HFF-Myc (cell line): Measurements from ENCODE around the gene TIMM23.

Source experiments
- DNase-seq: peaks from one replicate; pipeline ENCODE4 v3.0.0-alpha.2; 2011; ENCODE audit warnings: low read depth; ENCODE audit errors: extremely low read depth
- H3K4me3 ChIP-seq: replicated peaks from 2 replicates; pipeline ENCODE4 v1.5.1; 2011; ENCODE audit warnings: low read depth, mild to moderate bottlenecking, control low read depth, low read length
- TF ChIP-seq, protein P1 (sequence below): IDR thresholded peaks from 2 replicates; pipeline ENCODE4 v1.5.1; 2012; ENCODE audit warnings: mild to moderate bottlenecking, low read depth, low read length, control low read depth; ENCODE audit errors: missing control alignments

The TIMM23 gene

GRCh38 chr10:46019569-46020343 is 47.5 kb downstream of the TIMM23 start:
- DNase-seq, result no peak
- H3K4me3 ChIP-seq, result no peak overlapping the region
- TF ChIP-seq, protein P1, sequence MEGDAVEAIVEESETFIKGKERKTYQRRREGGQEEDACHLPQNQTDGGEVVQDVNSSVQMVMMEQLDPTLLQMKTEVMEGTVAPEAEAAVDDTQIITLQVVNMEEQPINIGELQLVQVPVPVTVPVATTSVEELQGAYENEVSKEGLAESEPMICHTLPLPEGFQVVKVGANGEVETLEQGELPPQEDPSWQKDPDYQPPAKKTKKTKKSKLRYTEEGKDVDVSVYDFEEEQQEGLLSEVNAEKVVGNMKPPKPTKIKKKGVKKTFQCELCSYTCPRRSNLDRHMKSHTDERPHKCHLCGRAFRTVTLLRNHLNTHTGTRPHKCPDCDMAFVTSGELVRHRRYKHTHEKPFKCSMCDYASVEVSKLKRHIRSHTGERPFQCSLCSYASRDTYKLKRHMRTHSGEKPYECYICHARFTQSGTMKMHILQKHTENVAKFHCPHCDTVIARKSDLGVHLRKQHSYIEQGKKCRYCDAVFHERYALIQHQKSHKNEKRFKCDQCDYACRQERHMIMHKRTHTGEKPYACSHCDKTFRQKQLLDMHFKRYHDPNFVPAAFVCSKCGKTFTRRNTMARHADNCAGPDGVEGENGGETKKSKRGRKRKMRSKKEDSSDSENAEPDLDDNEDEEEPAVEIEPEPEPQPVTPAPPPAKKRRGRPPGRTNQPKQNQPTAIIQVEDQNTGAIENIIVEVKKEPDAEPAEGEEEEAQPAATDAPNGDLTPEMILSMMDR, result no peak

GRCh38 chr10:46020344-46020657 is 48.0 kb downstream of the TIMM23 start:
- no peak overlapping the region for H3K4me3 ChIP-seq
- no peak for DNase-seq
- TF ChIP-seq, protein P1, result no peak

GRCh38 chr10:46022978-46023702 is 50.9 kb downstream of the TIMM23 start:
- TF ChIP-seq, protein P1, result peak; percentile 12
- peak overlapping the region; percentile 54 for H3K4me3 ChIP-seq
- DNase-seq, result peak; percentile 56

DNA sequence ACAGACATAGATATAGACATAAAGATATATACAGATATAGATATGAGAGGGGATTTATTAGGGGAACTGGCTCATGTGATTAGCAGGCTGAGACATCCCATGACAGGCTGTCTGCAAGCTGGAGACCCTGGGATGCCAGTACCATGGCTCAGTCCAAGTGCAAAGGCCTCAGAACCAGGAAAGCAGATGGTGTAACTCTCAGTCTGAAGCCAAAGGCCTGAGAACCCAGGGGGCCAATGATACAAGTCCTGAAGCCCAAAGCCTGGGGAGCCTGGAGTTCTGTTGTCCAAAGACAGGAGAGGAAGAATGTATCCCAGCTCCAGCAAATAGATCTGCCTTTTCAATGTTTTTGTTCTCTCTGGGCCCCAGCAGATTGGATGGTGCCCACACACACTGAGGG is 52.7 kb downstream of the TIMM23 start:
- DNase-seq, result no peak
- TF ChIP-seq, protein P1, result no peak
- no peak overlapping the region for H3K4me3 ChIP-seq

DNA sequence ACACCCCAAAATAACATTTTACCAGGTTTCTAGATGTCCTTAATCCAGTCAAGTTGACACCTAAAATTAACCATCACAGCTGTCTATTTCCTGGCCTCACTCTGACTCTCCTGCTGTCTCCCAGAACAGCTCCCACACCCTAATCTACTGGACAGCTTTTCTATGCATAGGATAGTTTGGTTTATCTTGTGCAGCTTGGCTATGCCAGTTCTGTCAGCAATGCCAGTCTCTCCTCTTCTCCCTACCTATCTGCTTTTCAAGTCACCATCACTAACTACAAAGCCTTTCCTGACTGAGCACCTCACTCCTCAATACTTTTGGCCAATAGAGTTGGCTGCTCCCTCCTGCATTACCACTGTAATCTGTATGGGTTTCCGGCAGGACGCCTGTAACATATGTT is 53.1 kb downstream of the TIMM23 start:
- no peak for DNase-seq
- TF ChIP-seq, protein P1, result no peak
- no peak overlapping the region for H3K4me3 ChIP-seq

GRCh38 chr10:46026106-46026505 is 53.8 kb downstream of the TIMM23 start:
- DNase-seq, result no peak

More at GRCh38 chr10:46026106-46026505, 53.8 kb downstream of the TIMM23 start:
- no peak overlapping the region for H3K4me3 ChIP-seq
- TF ChIP-seq, protein P1, result no peak
